ENCODE data around the gene SRL.

DNA sequence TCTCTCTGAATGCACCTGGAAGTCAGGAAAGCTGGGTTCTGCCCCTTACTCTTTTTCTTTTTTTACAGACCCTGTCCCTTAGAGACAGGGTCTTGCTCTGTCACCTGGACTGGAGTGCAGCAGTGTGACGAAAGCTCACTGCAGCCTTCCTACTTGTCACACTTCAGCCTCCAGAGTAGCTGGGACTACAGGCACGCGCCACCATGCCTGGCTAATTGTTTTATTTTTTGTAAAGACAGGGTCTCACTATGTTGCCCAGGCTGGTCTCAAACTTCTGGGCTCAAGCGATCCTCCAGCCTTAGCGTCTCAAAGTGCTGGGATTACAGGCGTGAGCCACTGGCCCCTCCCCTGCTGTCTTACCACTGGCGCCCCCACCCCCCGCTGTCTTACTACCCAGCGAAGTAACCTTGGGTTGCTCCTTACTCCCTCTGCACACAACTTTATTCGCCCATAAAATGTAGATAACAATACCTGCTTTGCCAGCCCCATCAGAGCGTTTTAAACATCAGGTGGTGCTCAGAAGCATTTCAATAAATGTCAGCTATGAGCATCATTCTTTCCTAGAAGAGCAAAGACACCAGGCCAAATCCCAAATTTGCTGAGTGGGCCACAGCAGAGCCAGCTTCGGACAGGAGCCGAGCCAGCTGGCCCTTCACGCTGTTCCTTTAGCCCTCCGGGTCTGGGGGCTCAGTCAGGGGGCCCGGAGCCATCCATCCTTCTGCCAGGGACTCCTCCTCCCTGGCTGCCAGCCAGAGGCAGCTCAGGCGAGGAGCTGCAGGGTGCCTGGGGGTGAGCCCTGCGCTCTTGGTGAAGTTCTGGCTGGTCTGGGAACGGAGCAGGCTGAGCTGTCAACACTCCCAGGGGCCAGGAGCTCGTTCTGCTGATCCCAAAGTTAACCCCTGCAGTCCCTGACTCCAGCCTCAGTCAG, 24.4 kb downstream of the SRL start:
- TF ChIP-seq POLR2AphosphoS5 (IDR thresholded peaks at IDR 0.05; ENCODE audit: low read depth) (no peak), EZH2 (IDR thresholded peaks at IDR 0.05; ENCODE audit: low read depth, unreplicated experiment) (no peak), EZH2phosphoT487 (IDR thresholded peaks at IDR 0.05; ENCODE audit: unreplicated experiment) (no peak), JUNB (IDR thresholded peaks at IDR 0.05; ENCODE audit: unreplicated experiment) (no peak), CREB1 (CRISPR knock-in tag; IDR thresholded peaks at IDR 0.05; ENCODE audit: low read depth) (no peak)
- TF ChIP-seq, protein P1, sequence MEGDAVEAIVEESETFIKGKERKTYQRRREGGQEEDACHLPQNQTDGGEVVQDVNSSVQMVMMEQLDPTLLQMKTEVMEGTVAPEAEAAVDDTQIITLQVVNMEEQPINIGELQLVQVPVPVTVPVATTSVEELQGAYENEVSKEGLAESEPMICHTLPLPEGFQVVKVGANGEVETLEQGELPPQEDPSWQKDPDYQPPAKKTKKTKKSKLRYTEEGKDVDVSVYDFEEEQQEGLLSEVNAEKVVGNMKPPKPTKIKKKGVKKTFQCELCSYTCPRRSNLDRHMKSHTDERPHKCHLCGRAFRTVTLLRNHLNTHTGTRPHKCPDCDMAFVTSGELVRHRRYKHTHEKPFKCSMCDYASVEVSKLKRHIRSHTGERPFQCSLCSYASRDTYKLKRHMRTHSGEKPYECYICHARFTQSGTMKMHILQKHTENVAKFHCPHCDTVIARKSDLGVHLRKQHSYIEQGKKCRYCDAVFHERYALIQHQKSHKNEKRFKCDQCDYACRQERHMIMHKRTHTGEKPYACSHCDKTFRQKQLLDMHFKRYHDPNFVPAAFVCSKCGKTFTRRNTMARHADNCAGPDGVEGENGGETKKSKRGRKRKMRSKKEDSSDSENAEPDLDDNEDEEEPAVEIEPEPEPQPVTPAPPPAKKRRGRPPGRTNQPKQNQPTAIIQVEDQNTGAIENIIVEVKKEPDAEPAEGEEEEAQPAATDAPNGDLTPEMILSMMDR (conservative IDR thresholded peaks at IDR 0.05; ENCODE audit: low read depth in 2 of 2), result no peak
- TF ChIP-seq, protein P2, sequence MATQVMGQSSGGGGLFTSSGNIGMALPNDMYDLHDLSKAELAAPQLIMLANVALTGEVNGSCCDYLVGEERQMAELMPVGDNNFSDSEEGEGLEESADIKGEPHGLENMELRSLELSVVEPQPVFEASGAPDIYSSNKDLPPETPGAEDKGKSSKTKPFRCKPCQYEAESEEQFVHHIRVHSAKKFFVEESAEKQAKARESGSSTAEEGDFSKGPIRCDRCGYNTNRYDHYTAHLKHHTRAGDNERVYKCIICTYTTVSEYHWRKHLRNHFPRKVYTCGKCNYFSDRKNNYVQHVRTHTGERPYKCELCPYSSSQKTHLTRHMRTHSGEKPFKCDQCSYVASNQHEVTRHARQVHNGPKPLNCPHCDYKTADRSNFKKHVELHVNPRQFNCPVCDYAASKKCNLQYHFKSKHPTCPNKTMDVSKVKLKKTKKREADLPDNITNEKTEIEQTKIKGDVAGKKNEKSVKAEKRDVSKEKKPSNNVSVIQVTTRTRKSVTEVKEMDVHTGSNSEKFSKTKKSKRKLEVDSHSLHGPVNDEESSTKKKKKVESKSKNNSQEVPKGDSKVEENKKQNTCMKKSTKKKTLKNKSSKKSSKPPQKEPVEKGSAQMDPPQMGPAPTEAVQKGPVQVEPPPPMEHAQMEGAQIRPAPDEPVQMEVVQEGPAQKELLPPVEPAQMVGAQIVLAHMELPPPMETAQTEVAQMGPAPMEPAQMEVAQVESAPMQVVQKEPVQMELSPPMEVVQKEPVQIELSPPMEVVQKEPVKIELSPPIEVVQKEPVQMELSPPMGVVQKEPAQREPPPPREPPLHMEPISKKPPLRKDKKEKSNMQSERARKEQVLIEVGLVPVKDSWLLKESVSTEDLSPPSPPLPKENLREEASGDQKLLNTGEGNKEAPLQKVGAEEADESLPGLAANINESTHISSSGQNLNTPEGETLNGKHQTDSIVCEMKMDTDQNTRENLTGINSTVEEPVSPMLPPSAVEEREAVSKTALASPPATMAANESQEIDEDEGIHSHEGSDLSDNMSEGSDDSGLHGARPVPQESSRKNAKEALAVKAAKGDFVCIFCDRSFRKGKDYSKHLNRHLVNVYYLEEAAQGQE (IDR thresholded peaks at IDR 0.05; ENCODE audit: unreplicated experiment), result no peak

Measured in GM23338 (cell line).